ENCODE measurements around the gene DCBLD2. TPM values are rescaled to one million over a fixed set of nuclear protein-coding genes. Genes with fewer than 3 reads are reported as not detected.

DCBLD2 gene
- total and polyA plus RNA-seq, 9 of the 15 experiments (the other 6 are each of a cell fraction or from before 2014, with no cell fraction given): 2.7 to 14.6 (median 7.4) TPM

DNA sequence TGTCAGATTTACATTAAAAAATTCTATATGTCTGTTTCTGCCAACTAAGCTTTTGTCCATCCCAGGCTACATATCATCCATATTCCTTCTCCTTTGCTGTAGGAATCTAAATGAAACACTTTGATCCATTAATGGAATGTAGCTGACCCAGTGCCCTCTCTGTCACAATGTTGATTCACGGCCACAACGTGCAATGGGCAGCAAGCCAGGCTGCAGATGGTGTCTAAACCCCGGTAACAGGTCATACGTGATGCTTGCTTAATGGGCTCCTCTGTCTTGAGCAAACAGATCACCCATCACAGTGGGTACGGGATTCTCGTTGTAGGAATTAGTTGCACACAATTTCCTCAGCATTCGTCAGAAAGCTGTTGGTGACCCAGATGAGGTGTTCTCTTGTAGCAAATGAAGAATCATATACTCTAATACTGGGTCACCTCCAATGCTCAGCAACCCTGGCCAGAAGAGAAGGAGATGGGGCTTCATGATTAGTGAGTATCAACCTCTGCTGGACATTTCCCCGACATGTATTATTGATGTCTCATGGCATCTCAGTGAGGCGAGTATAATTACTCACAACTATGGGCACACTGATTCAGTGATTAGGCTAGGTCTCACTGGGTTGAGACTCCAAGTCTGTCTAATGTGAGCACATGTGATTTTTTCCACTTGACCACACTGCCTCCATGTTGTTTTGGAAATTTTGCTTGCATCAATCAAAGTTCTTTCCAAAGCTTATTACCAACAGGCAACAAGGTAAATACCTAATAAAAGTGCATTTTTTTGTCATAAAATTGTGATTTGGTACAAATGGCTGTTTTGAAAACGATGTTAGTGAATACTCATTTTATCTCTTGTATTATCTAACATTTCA is 12.9 kb upstream of the DCBLD2 start:
- Histone ChIP-seq H3K4me2 (ENCODE audit: insufficient read depth, low read length) (no peak overlapping the region), H3K9me3 (replicated peaks; ENCODE audit: control insufficient read depth, insufficient read depth, low read depth, low read length) (no peaks in the 10 kb centered on the region), H3K9ac (ENCODE audit: insufficient read depth in 1 of 2, low read depth in 2 of 2, low read length in 2 of 2) (no peak overlapping the region), H3K9me1 (ENCODE audit: control insufficient read depth, insufficient read depth, low read length) (no peaks in the 10 kb centered on the region), H4K20me1 (replicated peaks; ENCODE audit: control insufficient read depth, insufficient read depth, low read length) (no peaks in the 10 kb centered on the region), H3K4me3 (no peak overlapping the region), H3K27ac (ENCODE audit: extremely low read depth, low read depth, low read length) (no peak overlapping the region), H3K4me1 (replicated peaks in 1 of 2; ENCODE audit: control insufficient read depth in 2 of 2, insufficient read depth in 2 of 2, low read length in 2 of 2) (no peaks in the 10 kb centered on the region), H3K36me3 (ENCODE audit: control insufficient read depth, insufficient read depth, low read length) (no peaks in the 10 kb centered on the region), H2AFZ (ENCODE audit: low read depth, low read length) (peak overlapping the region; percentile 16; the same call in 1 of the 2 replicates), H3K27me3 (ENCODE audit: control insufficient read depth in 2 of 2, insufficient read depth in 2 of 2, low read length in 2 of 2) (no peaks in the 10 kb centered on the region), H3K79me2 (ENCODE audit: control insufficient read depth, insufficient read depth, low read length) (no peaks in the 10 kb centered on the region)
- FAIRE-seq (no peak), DNase-seq (ENCODE audit: extremely low read depth in 1 of 4, low spot score in 3 of 4) (no peak), ATAC-seq (no peak)
- intact Hi-C loops (cut with micrococcal nuclease): no loop called here
- in situ Hi-C loops (cut with MboI): no loop called here
- ChIA-PET CTCF (ENCODE audit: low intra/inter-chr PET ratio) (no interaction called here), POLR2A (no interaction called here)
- no TSS peak for BruUV-seq (replicated peaks)
- TF ChIP-seq, protein P1, sequence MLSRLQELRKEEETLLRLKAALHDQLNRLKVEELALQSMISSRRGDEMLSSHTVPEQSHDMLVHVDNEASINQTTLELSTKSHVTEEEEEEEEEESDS (CRISPR knock-in tag; IDR thresholded peaks at IDR 0.05): no peak
- 3% methylated on average over 10 of the region's 10 CpGs for WGBS (ENCODE audit: insufficient coverage, low coverage, missing lambda C conversion rate)

DNA sequence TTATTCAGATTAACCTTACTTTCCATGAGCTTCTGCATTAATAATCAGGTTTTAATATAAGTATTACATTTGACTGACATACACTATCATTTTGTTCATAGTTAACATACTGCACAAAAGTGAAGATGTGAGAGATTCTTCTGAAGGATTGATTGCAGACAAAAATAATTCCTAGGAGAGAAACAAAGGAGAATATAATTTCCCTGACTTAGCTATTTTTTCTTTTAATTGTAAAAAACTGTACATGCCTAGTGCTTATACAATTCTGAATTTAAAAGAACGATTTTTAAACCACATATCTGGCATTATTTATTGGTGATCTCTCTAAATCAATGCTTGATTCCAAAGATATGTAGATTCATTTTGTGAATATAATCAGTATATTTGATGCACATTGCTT is 11.0 kb upstream of the DCBLD2 start:
- no peak overlapping the region for H3K4me2 ChIP-seq (ENCODE audit: insufficient read depth, low read length)
- H2AFZ ChIP-seq (ENCODE audit: low read depth, low read length): no peak overlapping the region
- FAIRE-seq (no peak), DNase-seq (ENCODE audit: extremely low read depth in 1 of 4, low spot score in 3 of 4) (no peak), ATAC-seq (no peak)
- CTCF ChIA-PET (ENCODE audit: low intra/inter-chr PET ratio): no interaction called here
- H3K4me1 ChIP-seq (replicated peaks in 1 of 2; ENCODE audit: control insufficient read depth in 2 of 2, insufficient read depth in 2 of 2, low read length in 2 of 2): no peaks in the 10 kb centered on the region
- intact Hi-C loops (cut with micrococcal nuclease): no loop called here
- TF ChIP-seq PRPF4 (IDR thresholded peaks at IDR 0.05; ENCODE audit: insufficient read depth, low read depth, low read length, poor library complexity, severe bottlenecking) (no peak), SRSF7 (optimal IDR thresholded peaks at IDR 0.05; ENCODE audit: low read depth, low read length) (no peak), LEF1 (IDR thresholded peaks at IDR 0.05) (no peak), ZNF316 (IDR thresholded peaks at IDR 0.05) (peak; percentile 41; the same call in 1 of the 2 replicates)
- TF ChIP-seq, protein P2, sequence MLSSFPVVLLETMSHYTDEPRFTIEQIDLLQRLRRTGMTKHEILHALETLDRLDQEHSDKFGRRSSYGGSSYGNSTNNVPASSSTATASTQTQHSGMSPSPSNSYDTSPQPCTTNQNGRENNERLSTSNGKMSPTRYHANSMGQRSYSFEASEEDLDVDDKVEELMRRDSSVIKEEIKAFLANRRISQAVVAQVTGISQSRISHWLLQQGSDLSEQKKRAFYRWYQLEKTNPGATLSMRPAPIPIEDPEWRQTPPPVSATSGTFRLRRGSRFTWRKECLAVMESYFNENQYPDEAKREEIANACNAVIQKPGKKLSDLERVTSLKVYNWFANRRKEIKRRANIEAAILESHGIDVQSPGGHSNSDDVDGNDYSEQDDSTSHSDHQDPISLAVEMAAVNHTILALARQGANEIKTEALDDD (IDR thresholded peaks at IDR 0.05): no peak
- H3K27me3 ChIP-seq (ENCODE audit: control insufficient read depth in 2 of 2, insufficient read depth in 2 of 2, low read length in 2 of 2): no peaks in the 10 kb centered on the region
- no peaks in the 10 kb centered on the region for H3K9me3 ChIP-seq (replicated peaks; ENCODE audit: control insufficient read depth, insufficient read depth, low read depth, low read length)
- no peak overlapping the region for H3K4me3 ChIP-seq
- H3K9me1 ChIP-seq (ENCODE audit: control insufficient read depth, insufficient read depth, low read length): no peaks in the 10 kb centered on the region
- no peaks in the 10 kb centered on the region for H3K79me2 ChIP-seq (ENCODE audit: control insufficient read depth, insufficient read depth, low read length)
- in situ Hi-C loops (cut with MboI): no loop called here
- H3K27ac ChIP-seq (ENCODE audit: extremely low read depth, low read depth, low read length): no peak overlapping the region
- no peaks in the 10 kb centered on the region for H3K36me3 ChIP-seq (ENCODE audit: control insufficient read depth, insufficient read depth, low read length)
- POLR2A ChIA-PET: no interaction called here
- no peak overlapping the region for H3K9ac ChIP-seq (ENCODE audit: insufficient read depth in 1 of 2, low read depth in 2 of 2, low read length in 2 of 2)
- no TSS peak for BruUV-seq (replicated peaks)
- 0% methylated on average over 1 of the region's 1 CpG for WGBS (ENCODE audit: insufficient coverage, low coverage, missing lambda C conversion rate)
- H4K20me1 ChIP-seq (replicated peaks; ENCODE audit: control insufficient read depth, insufficient read depth, low read length): no peaks in the 10 kb centered on the region
